HG03460 (cell line): Measurements from ENCODE around the gene CABLES1.
"Not testable (repeated sequence)": the region's sequence is repeated elsewhere in the genome, so short reads cannot be mapped to it uniquely, and the experiment has no call there.

Experiments
- ATAC-seq: cut with Tn5 transposase; IDR thresholded peaks from one replicate; pipeline ENCODE4 v1.9.1; 2021; ENCODE audit not compliant: unreplicated experiment

Gene CABLES1

DNA sequence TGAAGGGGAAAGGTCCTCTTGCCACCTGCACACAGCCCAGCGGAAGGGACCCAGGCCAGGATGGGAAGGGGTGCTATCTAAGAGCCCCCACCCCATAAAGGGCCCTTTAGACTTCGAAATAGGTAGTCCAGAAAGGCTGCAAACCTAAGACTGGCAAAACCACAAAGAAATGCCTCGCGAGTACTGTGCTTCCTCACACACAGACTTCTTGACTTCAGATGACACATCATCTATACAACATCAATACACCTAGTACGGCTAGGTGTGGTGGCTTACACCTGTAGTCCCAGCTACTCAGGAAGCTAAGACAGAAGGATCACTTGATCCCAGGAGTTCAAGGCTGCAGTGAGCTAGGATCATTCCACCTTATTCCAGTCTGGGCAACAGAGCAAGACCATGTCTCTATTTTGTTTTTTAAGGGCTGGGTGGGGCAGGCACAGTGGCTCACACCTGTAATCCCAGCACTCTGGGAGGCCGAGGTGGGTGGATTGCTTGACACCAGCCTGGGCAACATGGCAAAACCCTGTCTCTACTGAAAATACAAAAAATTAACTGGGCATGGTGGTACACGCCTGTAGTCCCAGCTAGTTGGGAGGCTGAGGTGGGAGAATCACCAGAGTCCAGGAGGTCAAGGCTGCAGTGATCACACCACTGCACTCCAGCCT, 125.8 kb downstream of the CABLES1 start:
- ATAC-seq: no peak

GRCh38 chr18:23263551-23264235, 128.4 kb downstream of the CABLES1 start:
- no peak for ATAC-seq

GRCh38 chr18:23265682-23266399, 130.6 kb downstream of the CABLES1 start:
- ATAC-seq: no peak

- no peak for ATAC-seq
These were observed 131.6 kb downstream of the CABLES1 start for GRCh38 chr18:23266717-23267446.

GRCh38 chr18:23267447-23267776, 132.1 kb downstream of the CABLES1 start:
- ATAC-seq: no peak

DNA sequence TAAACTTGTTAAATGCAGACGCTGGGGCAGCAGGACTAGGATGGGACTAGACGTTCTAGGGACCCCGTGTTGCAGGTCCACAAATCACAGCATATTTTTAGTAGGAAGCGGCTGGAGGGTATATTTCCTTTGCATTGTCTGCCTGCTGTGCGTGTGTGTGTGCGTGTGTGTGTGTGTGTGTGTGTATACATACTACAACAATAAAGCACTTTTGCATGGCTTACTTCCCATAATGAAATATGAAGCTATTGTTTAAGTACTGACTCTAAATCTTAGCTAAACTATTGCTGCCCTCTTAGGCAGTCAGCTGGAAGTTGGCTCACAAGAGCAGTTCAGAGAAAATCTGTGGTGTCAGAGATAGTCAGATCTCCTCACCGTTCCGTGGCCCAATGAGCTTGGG, 133.4 kb downstream of the CABLES1 start:
- no peak for ATAC-seq

GRCh38 chr18:23269068-23269467, 133.8 kb downstream of the CABLES1 start:
- ATAC-seq: not testable (repeated sequence)

DNA sequence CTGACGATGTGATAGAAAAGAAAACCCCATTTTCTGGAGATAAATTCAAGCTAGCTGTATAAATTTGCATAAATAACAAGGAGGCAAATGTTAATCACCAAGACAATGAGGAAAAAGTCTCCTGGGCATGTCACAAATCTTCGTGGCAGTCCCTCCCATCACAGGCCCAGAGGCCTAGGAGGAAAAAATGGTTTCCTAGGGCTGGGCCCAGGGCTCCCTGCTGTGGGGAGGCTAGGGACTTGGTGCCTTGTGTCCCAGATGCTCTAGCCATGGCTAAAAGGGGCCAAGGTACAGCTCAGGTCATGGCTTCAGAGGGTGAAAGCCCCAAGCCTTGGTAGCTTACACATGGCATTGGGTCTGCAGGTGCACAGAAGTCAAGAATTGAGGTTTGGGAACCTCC, 134.6 kb downstream of the CABLES1 start:
- ATAC-seq: no peak

DNA sequence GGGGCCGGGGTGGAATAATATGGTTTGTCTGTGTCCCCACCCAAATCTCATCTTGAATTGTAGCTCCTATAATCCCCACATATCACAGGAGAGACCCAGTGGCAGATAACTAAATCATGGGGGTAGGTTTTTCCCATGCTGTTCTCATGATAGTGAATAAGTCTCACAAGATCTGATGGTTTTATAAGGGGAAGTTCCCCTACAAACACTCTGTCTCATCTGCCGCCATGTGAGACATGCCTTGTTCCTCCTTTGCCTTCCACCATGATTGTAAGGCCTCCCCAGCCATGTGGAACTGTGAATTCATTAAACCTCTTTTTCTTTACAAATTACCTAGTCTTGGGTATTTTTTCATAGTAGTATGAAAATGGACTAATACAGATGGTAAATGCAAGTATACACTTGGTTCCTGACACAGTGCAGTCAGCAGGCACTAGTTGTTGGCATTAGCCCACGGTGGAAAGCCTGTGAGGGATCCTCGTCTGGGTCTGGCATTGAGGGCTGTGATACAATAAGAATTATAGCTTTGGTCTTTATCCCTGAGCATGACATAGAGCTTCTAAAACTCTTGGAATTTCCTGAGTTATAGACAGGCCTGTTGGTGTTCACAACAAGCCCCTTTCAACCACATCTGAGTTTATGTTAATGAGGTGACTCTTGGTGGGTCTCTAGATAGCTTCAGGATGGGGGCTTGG, 135.8 kb downstream of the CABLES1 start:
- no peak for ATAC-seq

DNA sequence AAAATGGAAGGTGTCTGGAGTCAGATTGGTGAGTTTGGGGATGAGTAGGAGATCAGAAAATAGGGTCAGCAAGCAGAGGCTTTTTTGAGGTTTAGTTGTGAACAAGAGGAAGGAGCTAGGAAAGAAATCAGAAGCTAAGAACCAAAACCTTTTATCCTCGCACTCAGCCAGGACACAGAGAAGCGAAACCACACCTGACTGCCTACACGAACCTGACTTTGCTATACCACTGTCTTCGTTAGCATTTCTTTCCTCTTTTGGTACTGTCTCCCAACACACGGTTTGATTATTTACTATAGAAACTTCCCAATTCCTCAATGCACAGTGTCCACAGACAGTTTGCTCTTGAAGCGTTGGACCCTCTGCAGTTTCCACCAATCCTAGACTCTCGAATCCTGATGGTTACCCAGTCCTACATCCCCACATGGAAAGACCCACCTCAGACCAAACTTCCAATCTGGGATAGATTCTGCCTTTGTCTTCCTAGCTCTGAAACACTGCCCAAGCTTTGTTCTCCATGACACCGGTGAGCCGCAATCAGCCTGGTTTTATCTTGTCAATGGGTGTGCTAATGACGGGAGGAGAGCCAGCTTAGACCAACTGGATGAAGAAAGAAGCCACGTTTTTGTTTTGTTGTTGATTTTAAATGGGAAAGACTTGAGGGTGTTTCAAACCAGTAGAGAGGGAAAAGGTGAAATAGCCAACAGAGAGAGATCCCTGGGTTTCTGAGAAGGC, 137.4 kb downstream of the CABLES1 start:
- no peak for ATAC-seq

GRCh38 chr18:23273443-23273966, 138.2 kb downstream of the CABLES1 start:
- ATAC-seq: no peak

DNA sequence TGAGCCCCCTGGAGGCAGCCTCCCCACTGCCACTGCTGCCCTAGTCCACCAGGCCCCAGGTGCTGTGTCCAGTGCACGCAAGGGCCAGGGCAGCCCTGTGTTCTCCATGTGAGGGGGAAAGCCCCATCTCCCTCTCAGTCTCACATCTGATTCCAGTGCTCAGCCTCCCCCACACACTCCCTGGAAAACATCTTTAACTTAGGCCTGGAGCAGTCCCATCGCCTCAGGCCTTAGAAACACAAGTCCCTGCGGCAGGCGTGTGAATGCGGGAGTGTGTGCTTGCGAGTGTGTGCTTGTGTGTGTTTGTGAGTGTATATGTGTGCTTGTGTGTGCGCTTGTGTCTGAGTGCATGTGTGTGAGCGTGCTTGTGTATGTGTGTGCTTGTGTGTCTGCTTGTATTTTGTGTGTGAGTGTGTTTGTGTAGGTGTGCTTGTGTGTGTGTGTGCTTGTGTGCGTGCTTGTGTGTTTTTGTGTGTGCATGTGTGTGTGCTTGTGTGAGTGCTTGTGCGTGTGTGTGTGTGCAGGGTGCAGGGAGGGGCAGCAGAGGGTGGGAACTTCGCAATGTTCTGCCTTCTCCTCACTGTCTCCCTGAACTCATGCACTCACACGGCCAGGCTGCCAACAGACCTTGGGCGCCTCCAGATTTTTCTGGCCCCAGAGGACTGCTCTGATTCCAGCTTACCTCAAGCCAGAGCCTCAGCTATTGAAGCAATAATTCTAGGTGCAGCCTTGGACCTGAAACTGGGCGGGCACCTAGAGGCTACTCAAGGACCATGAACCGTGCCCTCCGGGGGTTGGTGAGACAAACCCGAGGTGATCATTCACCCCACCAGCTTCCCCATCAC, 139.6 kb downstream of the CABLES1 start:
- no peak for ATAC-seq

DNA sequence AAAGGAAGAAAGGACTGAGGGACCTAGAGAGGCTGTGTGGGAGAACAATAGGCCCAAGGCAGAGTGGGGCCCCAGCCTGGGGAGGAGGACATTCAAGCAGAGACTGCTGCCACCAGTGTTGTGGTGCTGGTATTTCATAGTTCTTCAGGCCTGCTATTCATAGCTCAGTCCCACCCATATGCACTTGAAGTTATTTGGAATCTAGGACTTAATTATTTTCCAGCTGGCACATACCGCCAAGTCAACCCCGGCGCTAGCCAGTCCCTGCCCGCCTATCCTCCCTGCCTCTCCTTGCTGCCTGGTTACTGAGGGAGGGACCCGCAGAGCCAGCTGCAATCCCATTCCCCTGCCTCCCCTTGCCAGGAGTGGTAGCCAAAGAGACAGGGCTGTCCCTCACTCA, 141.2 kb downstream of the CABLES1 start:
- ATAC-seq: no peak

GRCh38 chr18:23277399-23277798, 142.1 kb downstream of the CABLES1 start:
- no peak for ATAC-seq

DNA sequence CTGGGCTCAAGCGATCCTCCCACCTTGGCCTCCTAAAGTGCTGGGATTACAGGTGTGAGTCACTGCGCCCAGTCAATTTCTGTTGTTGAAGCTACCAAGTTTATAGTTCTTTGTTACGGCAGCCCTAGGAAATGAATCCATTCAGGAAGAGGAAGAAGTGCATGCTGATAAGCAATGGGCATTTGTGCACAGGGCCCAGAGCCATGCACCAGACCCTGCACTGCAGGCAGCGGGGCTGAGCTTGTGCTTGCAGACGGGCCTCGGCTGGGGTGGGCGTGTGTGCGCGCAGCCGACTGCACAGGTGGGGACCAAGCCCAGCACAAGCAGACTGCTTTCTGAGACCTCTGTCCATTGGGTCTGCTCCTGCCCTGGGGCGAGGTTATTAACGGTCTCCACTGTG, 144.6 kb downstream of the CABLES1 start:
- ATAC-seq: no peak

DNA sequence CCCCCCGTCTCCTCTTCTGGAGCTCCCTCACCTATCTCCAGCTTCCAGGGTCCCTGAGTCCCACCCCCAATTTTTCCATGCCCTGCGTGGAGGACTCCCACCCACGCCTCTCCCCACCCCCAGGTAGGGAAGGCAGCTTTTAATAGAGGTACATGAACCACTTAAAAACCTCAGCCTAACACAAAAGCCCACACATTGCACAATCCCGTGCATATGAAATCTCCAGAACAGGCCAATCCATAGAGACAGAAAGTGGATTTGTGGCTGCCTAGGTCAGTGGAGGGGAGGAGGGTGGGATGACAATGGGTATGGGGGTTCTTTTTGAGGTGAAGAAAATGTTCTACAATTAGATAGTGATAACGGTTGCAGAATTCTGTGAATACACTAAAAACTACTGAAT, 145.6 kb downstream of the CABLES1 start:
- ATAC-seq: no peak

DNA sequence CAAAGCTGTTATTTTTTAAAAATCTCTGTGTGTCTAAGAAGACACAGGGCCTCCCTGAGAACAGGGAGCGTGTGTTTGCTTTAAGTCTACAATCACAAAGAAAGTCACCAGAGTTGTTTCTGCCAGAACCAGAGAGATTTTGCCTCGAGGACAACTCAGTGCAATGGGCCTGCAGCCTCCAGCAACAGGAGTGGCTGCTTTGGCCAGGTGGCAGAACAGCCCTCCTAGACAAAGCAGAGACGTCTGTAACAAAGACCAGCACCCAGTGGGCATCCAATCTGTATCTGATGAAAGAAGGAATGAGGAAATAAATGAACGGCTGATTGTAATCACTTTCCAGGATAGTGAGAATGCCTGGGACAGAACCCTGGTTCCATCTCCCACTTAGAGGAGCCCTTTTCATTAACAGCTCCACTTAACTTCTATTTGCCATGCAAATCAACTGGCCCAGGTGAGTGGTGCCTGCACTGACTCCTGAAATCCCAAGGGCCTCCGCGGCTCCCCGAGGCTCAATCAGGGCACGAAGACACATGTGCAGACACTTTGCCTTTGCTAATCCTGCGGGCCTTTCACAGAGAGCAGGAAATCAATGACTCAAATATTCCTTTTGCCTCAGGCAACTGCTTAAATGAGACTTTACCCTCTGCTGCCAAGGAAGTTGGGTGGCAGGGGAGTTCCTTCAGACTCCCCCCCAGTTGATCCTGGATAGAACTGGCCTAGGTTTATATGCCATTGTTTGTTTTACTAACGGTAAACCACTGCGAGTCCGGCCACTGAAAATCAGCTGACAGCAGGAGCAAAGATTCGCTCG, 146.5 kb downstream of the CABLES1 start:
- ATAC-seq: no peak

- ATAC-seq: no peak
These were observed 147.1 kb downstream of the CABLES1 start for GRCh38 chr18:23282437-23282781.
